PC-3 (cell line): ENCODE data around the gene RMI2.

ENCODE experiments used
- CTCF ChIP-seq: fragments of 300-600 bp; sonication (generic); conservative IDR thresholded peaks from 2 replicates; pipeline ENCODE4 v1.5.1; 2017; ENCODE audit warnings: antibody characterized with exemption, low read depth, mild to moderate bottlenecking, low read length
- EZH2phosphoT487 ChIP-seq: fragments of 300-600 bp; sonication (generic); IDR thresholded peaks from 2 replicates; pipeline ENCODE4 v1.6.1; 2018; ENCODE audit warnings: mild to moderate bottlenecking, antibody characterized with exemption, low read length, borderline replicate concordance

GRCh38 chr16:11349599-11350276, 4.5 kb downstream of the RMI2 start:
- TF ChIP-seq CTCF (no peak), EZH2phosphoT487 (no peak)
